ENCODE results near the gene SLC13A3.
"Not testable (repeated sequence)": the region's sequence is repeated elsewhere in the genome, so short reads cannot be mapped to it uniquely, and the experiment has no call there.

Gene SLC13A3

DNA sequence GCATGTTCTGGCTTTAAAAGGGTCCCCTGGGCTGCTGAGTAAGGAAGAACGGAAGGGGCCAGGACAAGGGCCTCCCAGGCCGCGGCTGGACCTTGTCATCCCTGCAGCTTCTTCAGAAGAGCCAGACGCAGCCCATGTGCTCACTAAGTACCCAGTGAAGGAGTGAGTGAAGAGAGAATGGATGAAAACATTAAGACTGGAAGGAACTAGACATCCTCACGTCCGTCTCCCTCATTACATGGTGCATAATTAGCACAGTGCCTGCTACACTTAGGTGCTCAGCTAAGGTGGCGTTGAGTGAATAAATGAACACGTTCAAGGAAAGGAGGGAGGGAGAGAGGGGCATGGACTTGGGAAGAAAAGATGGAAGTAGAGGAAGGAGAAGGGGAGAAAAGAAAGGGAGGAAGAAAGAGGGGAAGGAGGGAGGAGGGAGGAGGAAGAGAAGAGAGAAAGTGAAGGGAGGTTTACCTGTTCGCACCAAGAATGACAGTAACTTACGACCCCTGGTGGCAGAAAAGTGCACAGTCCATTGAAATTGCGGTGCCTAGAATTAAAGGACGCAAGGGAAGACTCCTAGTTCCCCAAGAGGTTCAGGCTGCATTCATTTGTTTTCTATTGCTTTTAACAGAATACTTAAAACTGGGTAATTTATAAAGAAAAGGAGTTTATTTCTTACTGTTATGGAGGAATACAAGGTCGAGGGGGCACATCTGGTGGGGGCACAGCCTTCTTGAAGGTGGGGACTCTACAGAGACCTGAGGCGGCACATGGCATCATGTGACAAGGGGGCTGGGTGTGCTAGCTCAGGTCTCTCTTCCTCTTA, 30.0 kb upstream of the SLC13A3 start:
- Histone ChIP-seq H3K9me3 (ENCODE audit: control insufficient read depth, low read length) (no peaks in the 10 kb centered on the region), H3K27me3 (replicated peaks; ENCODE audit: control insufficient read depth, insufficient read depth, low read length, poor library complexity, severe bottlenecking) (no peaks in the 10 kb centered on the region), H3K4me3 (ENCODE audit: insufficient read depth, low read depth, low read length, poor library complexity, severe bottlenecking) (no peak overlapping the region), H3K4me1 (ENCODE audit: control insufficient read depth, insufficient read depth, low read length, poor library complexity, severe bottlenecking) (no peaks in the 10 kb centered on the region), H3K36me3 (ENCODE audit: control insufficient read depth, insufficient read depth, low read length) (no peaks in the 10 kb centered on the region), H3K27ac (ENCODE audit: insufficient read depth, low read length, poor library complexity, severe bottlenecking) (no peak overlapping the region)
- peak; percentile 24 to 47 (median 29) for DNase-seq

- no peak overlapping the region for H3K4me3 ChIP-seq (ENCODE audit: insufficient read depth, low read depth, low read length, poor library complexity, severe bottlenecking)
- H3K4me1 ChIP-seq (ENCODE audit: control insufficient read depth, insufficient read depth, low read length, poor library complexity, severe bottlenecking), result no peaks in the 10 kb centered on the region
- H3K27ac ChIP-seq (ENCODE audit: insufficient read depth, low read length, poor library complexity, severe bottlenecking), result no peak overlapping the region
- no peaks in the 10 kb centered on the region for H3K27me3 ChIP-seq (replicated peaks; ENCODE audit: control insufficient read depth, insufficient read depth, low read length, poor library complexity, severe bottlenecking)
- H3K9me3 ChIP-seq (ENCODE audit: control insufficient read depth, low read length), result no peaks in the 10 kb centered on the region
- no peak for DNase-seq
- H3K36me3 ChIP-seq (ENCODE audit: control insufficient read depth, insufficient read depth, low read length), result no peaks in the 10 kb centered on the region
Measured at GRCh38 chr20:46680684-46681031, 29.4 kb upstream of the SLC13A3 start.

DNA sequence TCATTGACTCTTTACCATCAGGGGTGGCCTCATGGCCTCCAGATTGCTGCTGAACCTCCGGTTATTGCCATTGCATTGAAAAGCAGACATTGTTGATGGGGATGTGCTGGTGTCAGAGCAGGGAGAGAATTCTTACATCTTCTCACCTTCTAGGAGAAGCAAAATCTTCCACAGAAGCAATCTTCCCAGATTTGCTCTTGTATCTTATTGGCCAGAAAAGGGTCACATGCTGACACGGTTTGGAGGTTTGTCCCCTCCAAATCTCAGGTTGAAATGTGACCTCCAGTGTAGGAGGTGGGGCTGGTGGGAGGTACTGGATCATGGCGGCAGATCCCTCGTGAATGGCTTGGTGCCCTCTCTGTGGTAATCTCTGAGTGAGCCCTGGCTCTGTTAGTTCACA, 27.3 kb upstream of the SLC13A3 start:
- Histone ChIP-seq H3K27ac (ENCODE audit: insufficient read depth, low read length, poor library complexity, severe bottlenecking) (no peak overlapping the region), H3K4me1 (ENCODE audit: control insufficient read depth, insufficient read depth, low read length, poor library complexity, severe bottlenecking) (no peaks in the 10 kb centered on the region), H3K4me3 (ENCODE audit: insufficient read depth, low read depth, low read length, poor library complexity, severe bottlenecking) (no peak overlapping the region), H3K36me3 (ENCODE audit: control insufficient read depth, insufficient read depth, low read length) (no peaks in the 10 kb centered on the region), H3K9me3 (ENCODE audit: control insufficient read depth, low read length) (no peaks in the 10 kb centered on the region), H3K27me3 (replicated peaks; ENCODE audit: control insufficient read depth, insufficient read depth, low read length, poor library complexity, severe bottlenecking) (no peaks in the 10 kb centered on the region)
- DNase-seq, result no peak

- H3K4me3 ChIP-seq (ENCODE audit: insufficient read depth, low read depth, low read length, poor library complexity, severe bottlenecking), result no peak overlapping the region
- H3K27ac ChIP-seq (ENCODE audit: insufficient read depth, low read length, poor library complexity, severe bottlenecking), result no peak overlapping the region
- H3K4me1 ChIP-seq (ENCODE audit: control insufficient read depth, insufficient read depth, low read length, poor library complexity, severe bottlenecking), result no peaks in the 10 kb centered on the region
- H3K9me3 ChIP-seq (ENCODE audit: control insufficient read depth, low read length), result no peaks in the 10 kb centered on the region
- no peaks in the 10 kb centered on the region for H3K27me3 ChIP-seq (replicated peaks; ENCODE audit: control insufficient read depth, insufficient read depth, low read length, poor library complexity, severe bottlenecking)
- DNase-seq, result no peak
- H3K36me3 ChIP-seq (ENCODE audit: control insufficient read depth, insufficient read depth, low read length), result no peaks in the 10 kb centered on the region
Measured at GRCh38 chr20:46677608-46678007, 26.3 kb upstream of the SLC13A3 start.

GRCh38 chr20:46676649-46677316, 25.5 kb upstream of the SLC13A3 start:
- H3K4me3 ChIP-seq (ENCODE audit: insufficient read depth, low read depth, low read length, poor library complexity, severe bottlenecking); H3K27ac ChIP-seq (ENCODE audit: insufficient read depth, low read length, poor library complexity, severe bottlenecking); H3K4me1 ChIP-seq (ENCODE audit: control insufficient read depth, insufficient read depth, low read length, poor library complexity, severe bottlenecking); H3K27me3 ChIP-seq (replicated peaks; ENCODE audit: control insufficient read depth, insufficient read depth, low read length, poor library complexity, severe bottlenecking); H3K9me3 ChIP-seq (ENCODE audit: control insufficient read depth, low read length); DNase-seq; H3K36me3 ChIP-seq (ENCODE audit: control insufficient read depth, insufficient read depth, low read length): not testable (repeated sequence)

DNA sequence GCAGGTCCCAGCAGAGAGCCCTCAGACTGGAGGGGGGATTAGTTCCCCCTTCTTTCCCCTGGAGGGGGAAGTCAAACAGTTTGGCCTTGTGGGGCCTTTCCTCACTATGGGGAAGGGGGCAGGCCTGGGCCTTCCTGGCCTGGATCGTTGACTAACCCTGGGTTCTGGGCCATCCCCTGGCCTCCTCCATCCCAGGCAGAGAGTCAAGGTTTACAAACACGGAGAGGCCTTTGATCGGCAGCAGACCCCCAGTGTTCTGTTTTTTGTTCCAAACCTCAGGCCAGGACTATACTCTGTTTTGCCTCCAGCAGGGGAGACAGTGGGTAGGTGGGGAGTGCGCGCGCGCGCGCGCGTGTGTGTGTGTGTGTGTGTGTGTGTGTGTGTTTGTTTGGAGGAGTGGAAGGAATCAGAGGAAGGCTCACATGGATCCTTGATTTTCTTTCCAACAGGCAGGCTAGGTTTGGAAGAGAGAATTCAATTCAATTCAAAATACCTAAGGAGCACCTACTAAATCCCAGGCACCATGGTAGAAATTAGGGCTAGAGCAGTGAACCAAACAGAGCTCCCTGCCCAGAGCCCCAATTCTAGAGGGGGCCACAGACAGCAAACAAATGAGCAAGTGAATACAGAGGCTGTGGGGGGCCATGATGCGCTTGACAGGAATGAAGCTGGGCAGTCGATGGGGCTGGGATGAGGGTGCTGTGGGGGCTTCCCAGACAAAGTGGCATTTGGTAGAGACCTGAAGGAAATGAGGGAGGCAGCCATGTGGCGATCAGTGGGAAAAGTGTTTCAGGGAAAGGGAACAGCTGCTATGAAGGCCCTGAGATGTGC, 23.2 kb upstream of the SLC13A3 start:
- H3K27me3 ChIP-seq (replicated peaks; ENCODE audit: control insufficient read depth, insufficient read depth, low read length, poor library complexity, severe bottlenecking), result no peaks in the 10 kb centered on the region
- H3K4me1 ChIP-seq (ENCODE audit: control insufficient read depth, insufficient read depth, low read length, poor library complexity, severe bottlenecking), result no peaks in the 10 kb centered on the region
- no peak overlapping the region for H3K27ac ChIP-seq (ENCODE audit: insufficient read depth, low read length, poor library complexity, severe bottlenecking)
- no peak for DNase-seq
- no peak overlapping the region for H3K4me3 ChIP-seq (ENCODE audit: insufficient read depth, low read depth, low read length, poor library complexity, severe bottlenecking)
- H3K36me3 ChIP-seq (ENCODE audit: control insufficient read depth, insufficient read depth, low read length), result no peaks in the 10 kb centered on the region
- no peaks in the 10 kb centered on the region for H3K9me3 ChIP-seq (ENCODE audit: control insufficient read depth, low read length)

GRCh38 chr20:46673394-46674252, 22.4 kb upstream of the SLC13A3 start:
- H3K27me3 ChIP-seq (replicated peaks; ENCODE audit: control insufficient read depth, insufficient read depth, low read length, poor library complexity, severe bottlenecking), result no peaks in the 10 kb centered on the region
- no peaks in the 10 kb centered on the region for H3K9me3 ChIP-seq (ENCODE audit: control insufficient read depth, low read length)
- no peaks in the 10 kb centered on the region for H3K4me1 ChIP-seq (ENCODE audit: control insufficient read depth, insufficient read depth, low read length, poor library complexity, severe bottlenecking)
- no peaks in the 10 kb centered on the region for H3K36me3 ChIP-seq (ENCODE audit: control insufficient read depth, insufficient read depth, low read length)
- no peak overlapping the region for H3K27ac ChIP-seq (ENCODE audit: insufficient read depth, low read length, poor library complexity, severe bottlenecking)
- DNase-seq, result no peak
- no peak overlapping the region for H3K4me3 ChIP-seq (ENCODE audit: insufficient read depth, low read depth, low read length, poor library complexity, severe bottlenecking)

DNA sequence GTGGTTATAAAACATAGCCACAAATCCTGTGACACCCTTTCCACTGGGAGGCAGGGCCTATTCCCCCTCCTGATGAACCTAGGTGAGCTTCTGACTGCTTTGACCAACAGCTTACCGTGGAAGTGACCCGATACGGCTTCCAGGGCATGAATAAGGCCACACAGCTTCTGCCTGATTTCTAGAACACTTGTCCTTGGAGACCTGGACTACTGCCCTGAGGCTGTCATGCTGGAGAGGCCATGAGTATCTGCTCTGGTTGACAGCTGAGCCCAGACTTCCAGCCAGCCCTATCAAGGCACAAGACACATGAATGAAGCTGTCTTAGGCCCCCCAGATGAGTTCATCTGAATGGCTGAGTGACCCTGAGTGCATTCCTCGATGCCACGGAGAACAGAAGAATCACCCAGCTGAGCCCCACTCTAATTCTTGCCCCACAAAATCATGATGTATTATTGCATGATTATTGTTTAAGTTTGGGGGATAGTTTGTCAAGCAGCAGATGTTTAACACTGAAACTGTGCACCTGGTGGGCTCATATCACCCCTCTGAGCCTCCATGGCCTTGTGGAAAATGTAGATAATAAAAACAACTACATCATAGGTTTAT, 21.4 kb upstream of the SLC13A3 start:
- Histone ChIP-seq H3K36me3 (ENCODE audit: control insufficient read depth, insufficient read depth, low read length) (no peaks in the 10 kb centered on the region), H3K9me3 (ENCODE audit: control insufficient read depth, low read length) (no peaks in the 10 kb centered on the region), H3K27ac (ENCODE audit: insufficient read depth, low read length, poor library complexity, severe bottlenecking) (no peak overlapping the region), H3K4me1 (ENCODE audit: control insufficient read depth, insufficient read depth, low read length, poor library complexity, severe bottlenecking) (no peaks in the 10 kb centered on the region), H3K4me3 (ENCODE audit: insufficient read depth, low read depth, low read length, poor library complexity, severe bottlenecking) (no peak overlapping the region), H3K27me3 (replicated peaks; ENCODE audit: control insufficient read depth, insufficient read depth, low read length, poor library complexity, severe bottlenecking) (no peaks in the 10 kb centered on the region)
- no peak for DNase-seq

DNA sequence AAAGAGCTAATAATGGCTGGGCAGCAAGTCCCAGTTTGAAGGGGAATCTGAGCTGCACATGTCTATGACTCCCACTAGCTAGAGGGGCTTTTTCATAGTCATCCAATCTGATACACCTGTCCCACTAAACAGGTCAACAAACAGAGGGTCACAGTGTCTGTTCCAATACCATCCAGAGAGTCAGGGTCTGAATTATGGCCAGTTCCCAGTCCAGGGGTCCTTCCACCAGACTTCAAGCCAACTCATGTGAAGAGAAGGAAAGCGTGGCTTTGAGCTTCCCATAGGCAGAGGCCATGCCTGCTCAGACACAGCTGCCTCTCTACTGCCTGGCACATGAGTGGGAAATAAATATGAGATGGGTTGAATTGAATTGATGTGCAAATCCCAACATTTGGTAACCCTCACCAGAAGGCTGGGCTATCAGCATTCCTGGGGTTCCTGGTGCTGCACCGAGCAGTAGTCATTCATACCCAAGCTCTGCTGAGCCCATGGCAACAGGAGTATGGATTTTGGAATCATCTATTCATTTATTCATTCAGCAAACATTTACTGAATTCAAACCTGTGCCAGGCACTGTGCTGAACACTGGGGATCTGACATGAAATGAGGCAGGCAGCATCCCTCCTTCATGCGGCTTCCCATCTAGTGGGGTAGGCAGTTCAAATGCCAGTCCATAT, 20.7 kb upstream of the SLC13A3 start:
- Histone ChIP-seq H3K27ac (ENCODE audit: insufficient read depth, low read length, poor library complexity, severe bottlenecking) (no peak overlapping the region), H3K9me3 (ENCODE audit: control insufficient read depth, low read length) (no peaks in the 10 kb centered on the region), H3K4me3 (ENCODE audit: insufficient read depth, low read depth, low read length, poor library complexity, severe bottlenecking) (no peak overlapping the region), H3K36me3 (ENCODE audit: control insufficient read depth, insufficient read depth, low read length) (no peaks in the 10 kb centered on the region), H3K4me1 (ENCODE audit: control insufficient read depth, insufficient read depth, low read length, poor library complexity, severe bottlenecking) (no peaks in the 10 kb centered on the region), H3K27me3 (replicated peaks; ENCODE audit: control insufficient read depth, insufficient read depth, low read length, poor library complexity, severe bottlenecking) (no peaks in the 10 kb centered on the region)
- DNase-seq, result no peak

All from effector memory CD4-positive, alpha-beta T cell (primary cell).